ENCODE measurements around the gene YLPM1.

The YLPM1 gene

GRCh38 chr14:74881431-74882102, 118.5 kb downstream of the YLPM1 start, which contains the start of gene DLST (continued):
- peak; percentile 35; the same call in 1 of the 2 replicates for TF ChIP-seq ZNF449 (tag by site-specific recombination; IDR thresholded peaks at IDR 0.05)
- TF ChIP-seq ZNF223 (tag by site-specific recombination; IDR thresholded peaks at IDR 0.05), result 0 out of 2 replicates have a peak, but pooled peaks have one; percentile 12
- no peak for TF ChIP-seq ZIC2 (tag by site-specific recombination; IDR thresholded peaks at IDR 0.05)
- no peak for TF ChIP-seq ZNF768 (tag by site-specific recombination; IDR thresholded peaks at IDR 0.05)
- peak; percentile 79 for TF ChIP-seq ZNF692 (tag by site-specific recombination; IDR thresholded peaks at IDR 0.05)
- peak; percentile 24; the same call in 1 of the 2 replicates for TF ChIP-seq ZNF558 (tag by site-specific recombination; IDR thresholded peaks at IDR 0.05)
- peak; percentile 50; the same call in 1 of the 2 replicates for TF ChIP-seq ZNF324 (tag by site-specific recombination; IDR thresholded peaks at IDR 0.05)
- TF ChIP-seq ZNF292 (tag by site-specific recombination; IDR thresholded peaks at IDR 0.05; ENCODE audit: borderline replicate concordance, low read depth), result no peak
- TF ChIP-seq ZNF629 (tag by site-specific recombination; IDR thresholded peaks at IDR 0.05), result peak; percentile 65; the same call in 1 of the 2 replicates
- TF ChIP-seq ZBTB48 (tag by site-specific recombination; IDR thresholded peaks at IDR 0.05), result peak; percentile 97
- TF ChIP-seq FEZF1 (tag by site-specific recombination; IDR thresholded peaks at IDR 0.05), result no peak
- TF ChIP-seq EGR2 (tag by site-specific recombination; IDR thresholded peaks at IDR 0.05; ENCODE audit: low read depth), result 0 out of 2 replicates have a peak, but pooled peaks have one; percentile 20
- no peak for TF ChIP-seq PRDM6 (tag by site-specific recombination; IDR thresholded peaks at IDR 0.05)
- peak; percentile 42 for TF ChIP-seq KLF1 (tag by site-specific recombination; IDR thresholded peaks at IDR 0.05)
- peak; percentile 27; the same call in 1 of the 2 replicates for TF ChIP-seq PRDM4 (tag by site-specific recombination; IDR thresholded peaks at IDR 0.05)
- peak; percentile 61 for TF ChIP-seq KLF7 (tag by site-specific recombination; IDR thresholded peaks at IDR 0.05; ENCODE audit: borderline replicate concordance)
- TF ChIP-seq SCRT2 (tag by site-specific recombination; IDR thresholded peaks at IDR 0.05), result peak; percentile 60; the same call in 1 of the 2 replicates
- peak; percentile 34 for TF ChIP-seq ZNF623 (tag by site-specific recombination; IDR thresholded peaks at IDR 0.05)
- TF ChIP-seq HIC1 (tag by site-specific recombination; IDR thresholded peaks at IDR 0.05), result peak; percentile 77
- peak; percentile 53; the same call in 1 of the 2 replicates for TF ChIP-seq ZNF24 (tag by site-specific recombination; IDR thresholded peaks at IDR 0.05)
- TF ChIP-seq ZNF274 (IDR thresholded peaks at IDR 0.05; ENCODE audit: low read length), result no peak
- TF ChIP-seq ZNF274 (tag by site-specific recombination; IDR thresholded peaks at IDR 0.05; ENCODE audit: borderline replicate concordance), result no peak
- peak; percentile 80; the same call in 1 of the 2 replicates for TF ChIP-seq ZNF391 (tag by site-specific recombination; IDR thresholded peaks at IDR 0.05; ENCODE audit: borderline replicate concordance, low read depth)
- 0 out of 2 replicates have a peak, but pooled peaks have one; percentile 38 for TF ChIP-seq ZNF843 (tag by site-specific recombination; IDR thresholded peaks at IDR 0.05)
- peak; percentile 99 for TF ChIP-seq ZBTB8A (tag by site-specific recombination; IDR thresholded peaks at IDR 0.05)
- peak; percentile 100 for TF ChIP-seq PRDM10 (tag by site-specific recombination; IDR thresholded peaks at IDR 0.05)

All from HEK293 (cell line).